ENCODE results near the gene ULK4.
A peak's percentile ranks its signal among the peaks of the same experiment; 100 is the strongest.

The ULK4 gene

DNA sequence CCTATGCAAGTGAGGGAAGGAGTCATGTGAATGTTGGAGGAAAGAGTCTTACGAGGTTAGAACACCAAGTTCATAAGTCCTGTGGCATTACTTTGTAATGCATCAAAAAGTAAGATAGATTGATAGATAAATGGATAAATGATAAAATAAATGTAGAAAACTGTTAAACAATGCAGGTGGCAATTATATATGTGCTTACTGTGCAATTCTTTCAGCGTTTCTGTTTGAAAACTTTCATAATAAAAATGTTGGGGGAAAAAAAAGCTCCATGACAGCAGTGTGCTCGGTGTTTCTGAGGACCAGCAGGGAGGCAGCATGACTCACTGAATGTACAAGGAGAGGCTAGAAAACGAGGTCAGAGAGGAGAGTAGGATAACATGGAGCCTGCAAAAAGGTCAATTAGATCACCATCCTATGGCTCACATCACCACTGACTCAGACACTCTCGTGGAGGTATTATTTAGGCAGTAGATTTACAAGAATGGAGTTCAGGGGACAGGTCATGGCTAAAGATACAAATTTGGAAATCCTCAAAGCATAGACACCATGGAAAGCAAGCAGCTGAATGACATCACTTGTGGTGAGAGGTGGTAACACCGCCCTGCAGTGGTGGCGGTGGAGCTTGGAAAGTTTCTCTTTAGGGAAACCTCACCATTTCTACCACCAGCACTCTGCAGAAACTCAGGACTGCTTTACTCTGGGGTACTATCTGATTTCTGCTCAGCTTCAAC lies 542.8 kb downstream of the ULK4 start:
- DNase-seq: peak; percentile 1

DNA sequence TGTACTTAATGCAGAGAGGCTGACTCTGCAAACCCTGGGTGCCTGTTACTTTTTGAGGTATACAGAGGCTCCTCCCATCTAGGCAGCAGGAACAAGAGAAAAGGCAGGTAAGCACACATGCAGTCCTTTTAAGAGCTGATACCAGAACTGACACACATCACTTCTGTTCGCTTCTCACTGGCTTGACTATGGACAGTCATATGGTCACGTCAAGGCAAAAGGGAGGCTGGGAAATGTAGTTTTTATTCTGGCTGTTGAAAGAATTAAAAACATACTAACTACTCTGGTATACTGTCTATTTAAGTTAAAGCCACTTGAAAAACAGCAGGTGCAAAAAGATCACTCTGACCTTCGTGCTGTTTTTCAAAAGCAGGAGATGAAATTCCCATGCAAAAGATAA lies 544.3 kb downstream of the ULK4 start:
- DNase-seq: no peak

DNA sequence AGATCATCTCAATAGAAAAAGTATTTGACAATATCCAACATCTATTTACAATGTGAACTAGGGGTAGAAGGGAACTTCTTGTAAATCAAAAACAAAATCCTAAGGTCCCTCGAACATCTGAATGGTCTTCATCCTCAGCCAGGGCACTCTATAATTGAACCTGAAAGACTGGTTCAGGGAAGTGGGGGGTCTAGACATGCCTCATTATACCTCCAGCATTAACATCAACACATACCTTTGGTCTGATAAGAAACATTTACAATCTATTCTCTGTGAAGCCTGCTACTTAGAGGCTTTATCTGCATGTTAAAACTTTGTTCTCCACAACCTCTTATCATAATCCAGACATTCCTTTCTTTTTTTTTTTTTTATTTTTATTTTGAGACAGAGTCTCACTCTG lies 550.8 kb downstream of the ULK4 start:
- DNase-seq: no peak

DNA sequence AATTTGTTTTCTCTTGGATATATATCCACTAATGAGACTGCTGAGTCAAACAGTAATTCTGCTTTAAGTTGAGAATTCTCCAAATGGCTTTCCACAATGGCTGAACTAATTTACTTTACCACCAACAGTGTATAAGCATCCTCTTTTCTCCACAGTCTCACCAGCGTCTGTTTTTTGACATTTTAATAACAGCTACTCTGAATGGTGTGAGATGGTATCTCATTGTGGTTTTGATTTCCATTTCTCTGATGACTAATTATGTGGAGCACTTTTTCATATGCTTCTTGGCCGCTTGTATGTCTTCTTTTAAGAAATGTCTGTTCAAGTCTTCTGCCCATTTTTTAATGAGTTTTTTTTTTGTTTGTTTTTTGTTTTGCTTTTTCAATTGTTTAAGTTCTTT lies 556.4 kb downstream of the ULK4 start:
- no peak for DNase-seq

DNA sequence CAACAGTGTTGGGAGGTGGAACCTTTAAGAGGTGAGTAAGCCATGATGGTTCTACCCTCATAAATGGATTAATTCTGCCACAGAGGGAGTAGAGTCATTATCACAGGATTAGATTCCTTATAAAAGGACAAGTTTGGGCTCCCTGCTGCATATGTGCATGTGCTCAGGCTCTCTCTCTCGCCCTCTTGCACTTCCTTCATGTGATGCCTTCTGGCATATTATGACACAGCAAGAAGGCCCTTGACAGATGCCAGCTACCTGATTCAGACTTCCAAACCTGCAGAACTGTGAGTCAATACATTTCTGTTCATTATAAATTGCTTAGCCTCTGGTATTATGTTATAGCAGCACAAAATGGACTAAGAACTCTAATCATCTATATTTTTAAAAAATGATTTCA lies 557.3 kb downstream of the ULK4 start:
- no peak for DNase-seq

DNA sequence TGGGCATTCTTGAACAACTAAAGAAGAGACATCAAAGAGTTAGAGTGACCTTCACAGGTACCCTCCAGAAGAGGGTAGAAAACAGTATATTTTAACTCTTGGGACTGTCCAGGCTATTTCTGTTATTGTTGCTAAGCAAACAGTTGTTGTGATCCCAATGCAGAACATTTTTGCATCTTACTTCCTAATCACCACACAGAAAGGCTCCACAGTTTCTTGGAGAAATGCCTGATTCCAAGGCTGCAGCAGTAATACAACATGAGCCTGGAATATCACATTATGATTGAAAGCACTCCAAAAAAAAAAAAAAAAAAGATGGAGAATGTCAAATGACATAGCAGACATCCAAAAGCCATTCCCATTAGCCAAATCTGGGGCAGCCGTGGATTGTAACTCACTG lies 567.0 kb downstream of the ULK4 start:
- no peak for DNase-seq

DNA sequence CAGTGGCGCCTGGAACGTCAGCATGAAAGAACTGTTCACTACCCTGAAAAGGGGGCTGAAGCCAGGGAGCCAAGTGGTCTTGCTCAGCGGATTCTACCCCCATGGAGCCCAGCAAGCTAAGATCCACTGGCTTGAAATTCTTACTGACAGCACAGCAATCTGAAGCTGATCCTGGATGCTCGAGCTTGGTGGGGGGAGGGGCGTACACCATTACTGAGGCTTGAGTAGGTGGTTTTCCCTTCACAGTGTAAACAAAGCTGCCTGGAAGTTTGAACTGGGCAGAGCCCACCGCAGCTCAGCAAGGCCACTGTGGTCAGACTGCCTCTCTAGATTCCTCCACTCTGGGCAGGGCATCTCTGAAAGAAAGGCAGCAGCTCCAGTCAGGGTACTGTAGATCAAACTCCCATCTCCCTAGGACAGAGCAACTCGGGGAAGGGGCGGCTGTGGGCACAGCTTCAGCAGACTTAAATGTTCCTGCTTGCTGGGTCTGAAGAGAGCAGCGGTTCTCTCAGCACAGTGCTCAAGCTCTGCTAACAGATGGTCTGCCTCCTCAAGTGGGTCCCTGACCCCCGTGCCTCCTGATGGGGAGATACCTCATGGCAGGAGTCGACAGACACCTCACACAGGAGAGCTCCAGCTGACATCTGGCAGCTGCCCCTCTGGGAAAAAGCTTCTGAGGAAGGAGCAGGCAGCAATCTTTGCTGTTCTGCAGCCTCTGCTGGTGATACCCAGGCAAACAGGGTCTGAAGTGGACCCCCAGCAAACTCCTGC lies 591.0 kb downstream of the ULK4 start:
- peak; percentile 80 for DNase-seq

DNA sequence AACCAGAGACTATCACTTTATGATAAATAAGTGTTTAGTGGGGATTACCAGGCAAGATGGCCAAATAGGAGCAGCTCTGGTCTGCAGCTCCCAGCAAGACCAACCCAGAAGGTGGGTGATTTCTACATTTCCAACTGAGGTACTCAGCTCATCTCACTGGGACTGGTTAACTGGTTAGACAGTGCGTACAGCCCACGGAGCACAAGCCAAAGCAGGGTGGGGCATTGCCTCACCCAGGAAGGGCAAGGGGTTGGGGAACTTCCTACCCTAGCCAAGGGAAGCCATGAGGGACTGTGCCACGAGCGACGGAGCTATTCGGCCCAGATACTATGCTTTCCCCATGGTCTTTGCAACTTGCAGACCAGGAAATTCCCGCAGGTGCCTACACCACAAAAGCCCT lies 591.6 kb downstream of the ULK4 start:
- no peak for DNase-seq

DNA sequence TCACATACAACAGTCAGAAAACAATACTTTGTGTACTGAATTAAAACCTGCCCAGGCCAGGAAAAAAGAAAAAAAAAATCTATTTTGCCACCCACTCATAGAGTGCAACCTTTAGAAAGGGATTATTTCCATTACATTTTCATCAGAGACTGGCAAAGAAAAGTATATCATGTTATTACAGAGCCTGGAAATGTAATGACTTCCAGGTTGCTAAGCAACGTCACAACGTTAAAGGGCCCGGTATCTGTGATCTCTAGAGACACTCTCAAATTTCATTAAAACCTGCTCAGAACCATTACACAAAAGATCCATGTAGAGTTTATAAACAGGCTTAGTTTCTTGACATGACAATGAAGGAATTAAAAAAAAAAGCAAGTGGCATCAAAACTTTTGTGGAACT lies 592.1 kb downstream of the ULK4 start:
- DNase-seq: peak; percentile 61

DNA sequence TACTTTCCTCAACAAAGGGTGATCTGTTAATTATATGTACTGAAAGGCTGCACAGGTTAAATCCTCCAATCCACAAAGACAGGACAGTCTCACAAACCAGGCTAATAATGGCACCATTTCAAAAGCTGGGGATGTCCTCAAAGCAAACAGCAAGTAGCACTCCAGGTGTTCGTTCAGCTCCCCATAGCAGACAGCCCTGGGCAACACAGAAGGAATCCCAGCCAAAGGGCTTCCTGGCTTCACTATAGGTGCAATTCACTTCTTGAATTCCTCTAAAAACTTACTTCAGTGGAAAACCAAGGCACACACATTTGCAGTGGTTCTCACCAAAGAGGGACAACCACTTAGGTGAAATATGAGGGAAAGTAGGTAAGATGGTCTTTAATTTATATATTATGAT lies 595.9 kb downstream of the ULK4 start:
- no peak for DNase-seq

DNA sequence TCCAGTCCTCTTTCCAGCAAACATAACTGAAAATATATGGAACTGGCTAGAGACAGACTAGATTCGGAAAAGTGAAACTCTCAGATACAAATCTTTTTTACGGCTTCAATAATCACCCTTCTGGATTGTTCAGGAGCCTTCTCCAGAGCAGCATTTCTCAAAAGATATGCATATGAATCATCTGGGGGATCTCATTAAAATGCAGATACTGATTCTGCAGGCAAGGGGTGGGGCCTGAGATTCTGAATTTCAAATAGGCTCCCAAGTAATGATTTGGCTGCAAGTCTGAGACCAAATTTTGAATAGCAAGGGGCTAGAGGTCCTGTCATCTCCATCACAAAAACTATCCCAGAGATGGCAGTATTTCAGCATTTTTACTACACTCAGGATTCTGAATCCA lies 597.2 kb downstream of the ULK4 start:
- DNase-seq: peak; percentile 6

DNA sequence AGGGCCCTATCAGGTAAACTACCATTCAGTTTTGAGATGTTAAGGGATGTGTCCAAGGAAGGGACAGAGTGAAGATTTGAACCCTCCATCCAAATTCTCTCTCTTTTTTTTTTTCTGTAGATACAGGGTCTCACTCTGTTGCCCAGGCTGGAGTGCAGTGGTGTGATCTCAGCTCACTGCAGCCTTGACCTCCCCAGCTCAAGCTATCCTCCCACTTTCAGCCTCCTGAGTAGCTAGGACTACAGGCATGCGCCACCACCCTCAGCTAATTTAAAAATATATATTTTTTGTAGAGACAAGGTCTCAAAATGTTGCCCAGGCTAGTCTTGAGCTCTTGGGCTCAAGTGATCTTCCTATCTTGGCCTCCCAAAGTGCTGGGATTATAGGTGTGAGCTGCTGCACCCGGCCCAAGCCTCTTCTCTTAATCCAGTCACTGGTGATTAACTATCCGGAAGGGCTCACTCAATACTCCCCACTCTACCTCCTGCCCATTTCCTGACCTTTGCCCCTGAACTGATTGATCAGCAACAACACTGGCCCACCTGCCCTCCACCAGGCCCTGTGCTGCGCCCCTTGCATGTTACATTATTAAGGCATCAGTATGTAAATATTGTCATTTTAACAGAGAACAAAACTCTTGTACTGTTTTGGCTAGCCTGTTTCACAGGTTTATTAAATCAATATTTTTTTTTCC lies 597.9 kb downstream of the ULK4 start:
- peak; percentile 11 for DNase-seq

DNA sequence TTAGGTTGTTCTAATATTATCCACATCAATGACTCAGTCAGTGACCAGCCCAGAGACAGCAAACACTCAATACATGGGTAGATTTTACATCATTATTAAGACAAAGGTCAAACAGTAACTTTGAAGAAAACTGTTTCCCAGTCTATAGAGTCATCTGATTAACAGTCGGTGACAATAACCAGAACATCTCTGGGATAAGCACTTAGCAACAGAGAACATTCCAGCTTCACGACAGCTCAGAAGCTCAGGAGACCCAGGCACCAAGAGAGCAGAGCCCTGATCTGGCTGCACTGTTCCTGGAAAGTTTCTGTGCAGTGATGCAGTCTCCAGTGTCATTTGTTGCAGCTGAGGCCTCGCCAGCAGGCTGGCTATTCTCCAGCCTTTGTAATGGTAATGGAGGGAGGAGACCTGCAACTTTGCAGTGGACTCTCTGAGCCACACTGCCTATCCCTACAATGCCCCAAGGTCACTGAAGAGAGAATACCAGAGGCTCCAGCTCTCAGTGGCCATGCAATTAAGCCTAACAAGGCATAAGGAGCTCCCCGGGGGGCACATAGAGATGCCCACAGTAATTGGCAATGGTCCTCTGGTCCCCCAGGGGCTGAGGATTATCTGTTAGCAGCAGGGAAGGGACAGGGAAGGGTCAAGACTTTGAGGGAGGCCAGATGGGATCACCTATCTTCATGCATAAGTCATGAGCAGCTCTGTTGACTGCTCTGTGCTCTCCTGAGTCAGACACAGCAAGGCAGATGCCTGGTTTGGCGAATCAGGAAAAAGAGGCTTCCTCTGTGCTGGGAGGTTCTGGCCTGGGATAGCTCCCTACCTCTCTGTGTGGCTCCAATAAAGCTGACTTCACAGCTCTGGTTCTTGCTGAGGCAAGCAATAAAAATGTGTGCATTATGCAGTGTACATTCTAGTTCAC lies 599.0 kb downstream of the ULK4 start:
- DNase-seq: peak; percentile 91

DNA sequence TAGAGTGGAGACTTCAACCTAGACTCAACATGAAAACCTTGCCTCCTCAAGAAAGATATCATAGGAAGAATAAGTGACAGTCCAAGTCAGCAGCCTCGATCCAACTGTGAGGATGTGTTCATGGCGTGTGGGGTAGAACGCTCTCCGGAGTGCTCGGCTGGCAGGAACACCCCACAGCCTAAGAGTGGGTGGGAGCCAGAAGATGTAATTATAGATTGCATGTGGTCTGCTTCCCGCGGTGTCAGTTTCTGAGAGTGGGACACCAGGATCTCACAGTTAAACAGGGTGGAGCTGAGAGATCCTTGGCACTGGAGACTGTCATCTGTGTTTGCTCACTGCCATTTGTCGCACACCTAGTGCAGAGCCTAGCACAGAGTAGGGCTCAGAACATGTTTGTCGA lies 604.6 kb downstream of the ULK4 start:
- DNase-seq: peak; percentile 3

DNA sequence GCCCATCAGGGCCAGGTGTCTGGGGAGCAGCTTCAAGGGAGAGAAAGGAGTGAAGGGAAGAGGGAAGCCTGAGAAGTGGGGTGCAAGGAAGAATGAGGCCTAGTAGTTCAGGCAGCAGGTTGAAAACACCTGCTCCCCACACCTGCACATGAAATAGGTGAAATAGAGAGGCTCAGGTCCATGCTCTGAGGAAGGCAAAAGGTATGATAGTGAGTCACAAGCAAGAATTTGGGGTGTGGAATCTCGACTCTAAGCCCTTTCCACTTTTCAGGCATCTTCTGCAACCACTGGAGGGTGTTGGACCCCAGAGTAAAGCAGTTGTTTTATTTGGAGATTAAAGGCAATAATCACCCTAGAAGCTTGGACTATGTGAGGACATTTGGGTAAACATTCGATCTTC lies 605.1 kb downstream of the ULK4 start:
- DNase-seq: no peak

DNA sequence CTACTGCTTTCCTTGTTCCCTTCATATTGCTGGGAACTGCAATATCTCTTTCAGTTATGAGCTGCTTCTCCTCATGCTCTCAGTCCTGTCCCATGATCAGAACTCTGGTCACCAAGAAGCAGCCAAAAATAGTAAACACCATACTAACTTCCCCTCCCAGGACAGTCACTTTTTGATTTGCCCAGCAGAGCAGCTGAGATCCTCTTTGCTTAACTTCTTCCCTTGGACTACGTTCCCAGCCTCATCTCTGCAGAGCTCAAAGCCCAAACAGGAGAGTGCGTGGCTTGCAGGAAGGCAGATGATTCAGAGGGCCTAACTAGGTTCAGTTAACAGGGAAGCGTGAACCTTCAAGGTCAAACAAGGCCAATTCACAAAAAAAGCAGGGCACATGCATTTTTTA lies 609.4 kb downstream of the ULK4 start:
- no peak for DNase-seq

DNA sequence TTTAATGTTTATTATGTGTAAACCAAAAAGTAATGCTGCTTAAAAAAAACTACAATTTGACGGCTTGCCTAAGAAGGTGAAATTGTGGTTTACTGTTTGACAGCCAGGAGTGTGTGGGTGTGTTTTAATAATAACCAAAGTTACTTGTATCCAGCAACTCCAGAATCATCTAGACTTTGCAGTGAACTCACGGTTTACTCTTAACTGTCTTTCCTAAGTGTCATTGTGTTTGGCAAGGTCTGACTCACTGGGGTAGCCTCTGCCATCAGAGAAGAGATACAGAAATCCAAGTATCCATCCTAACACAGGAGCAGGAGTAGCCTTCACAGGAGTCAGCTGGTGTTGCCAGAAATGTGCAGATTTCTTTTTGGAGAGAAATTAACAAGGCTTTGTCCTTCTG lies 611.5 kb downstream of the ULK4 start:
- DNase-seq: no peak

DNA sequence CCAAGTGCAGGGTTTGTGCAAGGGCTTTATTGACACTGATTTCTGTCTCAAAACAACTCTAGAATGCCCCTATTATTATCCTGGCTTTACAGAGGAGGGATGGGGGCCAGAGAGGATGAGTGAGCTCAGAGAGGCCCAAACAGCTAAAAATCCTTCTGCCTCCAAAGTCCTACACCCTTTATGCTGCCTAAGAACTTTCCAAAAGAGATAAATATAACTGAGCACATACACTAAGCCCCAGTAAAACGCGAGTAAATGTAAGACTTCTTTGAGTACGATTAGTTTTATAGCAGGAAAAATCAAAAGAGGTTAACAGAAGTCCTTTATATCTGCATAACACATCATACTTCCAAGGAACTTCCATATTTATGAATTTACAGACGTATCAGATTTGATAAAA lies 613.5 kb downstream of the ULK4 start:
- DNase-seq: no peak

DNA sequence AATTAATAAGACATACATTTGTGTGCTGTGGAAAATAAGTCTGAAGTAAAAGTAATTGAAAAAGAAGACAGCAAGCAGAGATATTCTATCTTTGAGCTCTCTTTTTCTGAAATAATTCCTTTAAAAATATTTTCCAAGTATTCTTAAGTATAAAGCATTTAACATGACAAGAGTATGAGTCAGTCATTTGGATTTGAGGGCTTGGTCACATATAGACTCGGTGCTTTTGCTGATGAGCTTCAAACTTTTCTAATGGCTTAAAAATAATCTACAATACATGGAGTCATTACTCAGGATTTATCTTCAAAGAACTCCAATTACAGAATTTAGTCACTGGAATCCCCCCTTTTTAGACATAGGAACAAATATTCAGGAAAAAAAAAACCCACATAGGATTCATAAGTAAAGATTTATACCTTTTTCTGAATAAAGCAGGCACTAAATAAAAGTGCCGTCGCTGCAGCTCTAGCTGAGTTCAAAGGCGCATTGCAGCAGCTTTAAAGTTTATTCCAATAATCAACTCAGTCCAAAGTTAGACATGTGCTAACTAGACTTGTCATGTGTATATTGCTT lies 615.1 kb downstream of the ULK4 start:
- no peak for DNase-seq

DNA sequence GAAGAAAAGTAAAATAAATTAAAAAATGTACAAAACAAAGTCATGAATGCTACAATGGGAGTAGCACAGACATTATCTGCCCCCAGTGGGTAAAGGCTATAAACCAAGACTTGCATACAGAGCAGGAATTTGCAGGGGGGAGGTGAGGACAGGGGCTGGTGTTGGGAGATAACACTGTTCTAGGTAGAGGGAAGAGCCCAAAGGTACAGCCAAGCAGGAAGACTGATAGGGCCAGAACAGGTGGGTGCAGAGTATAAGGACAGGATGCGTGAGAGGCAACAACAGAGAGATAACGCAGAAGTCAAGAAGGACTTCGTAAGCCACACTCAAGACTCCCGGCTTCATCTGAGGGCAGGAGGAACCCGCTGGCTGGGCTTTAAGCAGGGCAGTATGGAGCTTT lies 616.1 kb downstream of the ULK4 start:
- DNase-seq: no peak

DNA sequence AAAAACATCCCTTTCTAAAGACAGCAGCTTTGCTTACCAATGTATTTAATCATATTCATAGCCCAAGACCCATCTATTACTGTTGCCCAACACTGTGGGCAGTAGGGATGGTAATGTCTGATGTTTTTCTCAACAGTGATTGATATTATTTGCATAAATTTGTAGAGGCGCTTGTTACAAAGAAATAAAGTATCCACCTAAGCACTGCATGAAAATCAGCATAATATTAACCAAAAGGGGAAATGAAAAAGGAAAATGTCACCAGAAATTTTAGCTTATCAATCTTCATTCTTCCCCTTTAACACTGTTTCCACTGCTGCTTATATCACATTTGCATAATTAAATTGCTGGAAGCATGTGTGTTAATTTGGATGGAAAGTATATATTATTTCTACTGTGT lies 622.1 kb downstream of the ULK4 start:
- no peak for DNase-seq

DNA sequence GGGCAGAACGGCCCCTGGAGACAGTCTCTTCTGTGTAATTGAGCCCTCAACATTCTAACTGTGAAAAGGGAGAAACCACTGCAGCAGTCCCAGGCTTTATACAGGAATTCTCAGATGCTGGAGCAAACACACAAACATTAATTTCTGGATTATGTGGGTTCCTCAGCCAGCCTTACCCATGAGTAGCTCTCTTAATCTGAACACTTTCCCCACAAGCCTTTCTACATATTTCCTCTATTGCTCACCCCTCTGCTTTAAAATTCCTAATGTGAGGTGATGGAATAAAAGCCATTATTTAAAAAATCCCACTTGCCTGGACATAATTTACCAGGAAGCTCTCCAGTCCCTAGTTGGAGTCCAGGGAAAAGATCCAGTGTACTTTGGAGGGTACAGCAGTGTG lies 623.6 kb downstream of the ULK4 start:
- no peak for DNase-seq

DNA sequence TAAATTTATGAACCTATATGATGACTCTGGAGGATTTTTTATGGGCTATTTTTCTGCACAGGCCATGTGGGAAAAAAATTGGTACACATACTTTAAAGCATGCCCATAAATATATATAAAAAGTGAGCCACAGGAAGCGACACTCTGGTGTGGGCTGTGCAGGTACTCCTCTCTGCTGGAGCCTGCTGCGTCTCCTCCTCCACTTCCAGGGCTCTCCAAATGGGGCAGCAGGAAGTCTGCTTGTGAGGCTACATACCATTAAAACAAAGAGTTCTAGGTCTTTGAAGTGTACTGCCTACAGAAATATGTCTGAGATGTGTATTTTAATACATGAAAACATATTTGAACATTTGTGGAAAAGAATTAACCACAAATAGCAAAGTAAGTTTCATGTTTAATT lies 627.5 kb downstream of the ULK4 start:
- DNase-seq: no peak
